ENCODE results near the gene PKP4.

- no peak for TF ChIP-seq SUZ12 (IDR thresholded peaks at IDR 0.05)
- TF ChIP-seq ELF4 (IDR thresholded peaks at IDR 0.05): no peak
- TF ChIP-seq HDGF (IDR thresholded peaks at IDR 0.05; ENCODE audit: borderline replicate concordance): no peak
- no peak for TF ChIP-seq TARDBP (IDR thresholded peaks at IDR 0.05)
Measured at GRCh38 chr2:158629116-158629515, 172.4 kb downstream of the PKP4 start.
